ENCODE results near the gene PRKAG2.

GRCh38 chr7:151721694-151722093, 155.2 kb downstream of the PRKAG2 start:
- TF ChIP-seq SRF (IDR thresholded peaks at IDR 0.05; ENCODE audit: low read depth, low read length) (no peak), POLR2A (IDR thresholded peaks at IDR 0.05; ENCODE audit: control extremely low read depth in 1 of 2, low read depth in 2 of 2, low read length in 2 of 2) (no peak), CTCF (IDR thresholded peaks at IDR 0.05; ENCODE audit: control extremely low read depth in 1 of 3, insufficient read depth in 1 of 3, low read depth in 1 of 3, low read length in 3 of 3) (no peak), RNF2 (IDR thresholded peaks at IDR 0.05; ENCODE audit: borderline replicate concordance, low read depth, low read length, missing control alignments, poor library complexity, severe bottlenecking) (no peak), TAF1 (IDR thresholded peaks at IDR 0.05; ENCODE audit: low read depth, low read length) (no peak)

Data from H1 (cell line).